Keratinocyte (primary cell): ENCODE data around the gene PRUNE1. TPM values are rescaled to one million over a fixed set of nuclear protein-coding genes. Genes with fewer than 3 reads are reported as not detected.

Experiments used
- DNase-seq: peaks from one replicate; pipeline ENCODE4 v3.0.0-alpha.2; 2011; ENCODE audit warnings: low read depth, missing footprints, low spot score
- FAIRE-seq: peaks from 2 replicates; lab custom pipeline; 2011; peaks lifted over from hg19 to GRCh38; lab: Jason Lieb, UNC
- H2AFZ ChIP-seq: 2 replicates; pipeline ENCODE4 v1.6.0; 2012; ENCODE audit warnings: low read length, control low read depth, inconsistent platforms; ENCODE audit not compliant: control insufficient read depth
- H3K27ac ChIP-seq: 2 replicates; pipeline ENCODE4 v1.5.1; 2011; ENCODE audit warnings: low read length; ENCODE audit not compliant: control insufficient read depth, insufficient read depth
- H3K27me3 ChIP-seq: 3 replicates; pipeline ENCODE4 v1.6.0; 2011; ENCODE audit warnings: low read length; ENCODE audit not compliant: control insufficient read depth, insufficient read depth; ENCODE audit errors: extremely low read depth
- H3K36me3 ChIP-seq, 2 experiments: 2 replicates in 1 of 2; 3 replicates in 1 of 2; pipeline ENCODE4 v1.5.1; 2011; ENCODE audit warnings: low read length in 2 of 2, mild to moderate bottlenecking in 1 of 2; ENCODE audit not compliant: control insufficient read depth in 2 of 2, insufficient read depth in 2 of 2; ENCODE audit errors: extremely low read depth in 1 of 2
- H3K4me1 ChIP-seq: 3 replicates; pipeline ENCODE4 v1.5.1; 2011; ENCODE audit warnings: low read length; ENCODE audit not compliant: control insufficient read depth, insufficient read depth; ENCODE audit errors: extremely low read depth
- H3K4me2 ChIP-seq: 3 replicates; pipeline ENCODE4 v1.6.0; 2011; ENCODE audit warnings: low read depth, low read length; ENCODE audit not compliant: control insufficient read depth, insufficient read depth; ENCODE audit errors: extremely low read depth
- H3K4me3 ChIP-seq, 3 experiments: fragments of 200-600 bp in 1 of 3; sonication (generic) in 1 of 3; 2 replicates in 2 of 3; 3 replicates in 1 of 3; pipeline ENCODE4 v1.5.1; 2011 to 2016; ENCODE audit warnings: low read length in 3 of 3, mild to moderate bottlenecking in 3 of 3, control low read depth in 2 of 3, inconsistent platforms in 1 of 3, low read depth in 1 of 3, mixed read lengths in 1 of 3, mixed run types in 1 of 3, moderate library complexity in 1 of 3; ENCODE audit not compliant: control insufficient read depth in 2 of 3, insufficient read depth in 2 of 3; ENCODE audit errors: extremely low read depth in 1 of 3
- H3K79me2 ChIP-seq: 2 replicates; pipeline ENCODE4 v1.6.0; 2012; ENCODE audit warnings: low read length; ENCODE audit not compliant: control insufficient read depth, insufficient read depth
- H3K9ac ChIP-seq: 3 replicates; pipeline ENCODE4 v1.6.0; 2011; ENCODE audit warnings: low read length; ENCODE audit not compliant: control insufficient read depth, insufficient read depth; ENCODE audit errors: extremely low read depth
- H3K9me1 ChIP-seq: 3 replicates; pipeline ENCODE4 v1.6.0; 2011; ENCODE audit warnings: low read length; ENCODE audit not compliant: control insufficient read depth, insufficient read depth; ENCODE audit errors: extremely low read depth
- H3K9me3 ChIP-seq: 2 replicates; pipeline ENCODE4 v1.5.1; 2012; ENCODE audit warnings: low read depth, low read length; ENCODE audit not compliant: control insufficient read depth
- H4K20me1 ChIP-seq: 3 replicates; pipeline ENCODE4 v1.6.0; 2011; ENCODE audit warnings: low read length; ENCODE audit not compliant: control insufficient read depth, insufficient read depth; ENCODE audit errors: extremely low read depth
- EZH2 ChIP-seq: IDR thresholded peaks from one replicate; pipeline ENCODE4 v1.6.1; 2012; ENCODE audit warnings: inconsistent platforms, mild to moderate bottlenecking, low read length, moderate library complexity
- dilution Hi-C: fragments of 300-500 bp; cut with MboI; formaldehyde crosslinking; loops from one replicate; pipeline ENCODE4 v1.7.0; 2020; ENCODE audit warnings: low sequenced_read_pairs; ENCODE audit not compliant: extremely low pct_ligation_motif_present
- polyA plus RNA-seq, 5 experiments: library from polyadenylated mRNA; depleted of rRNA in 3 of 5; stranded (reverse) in 3 of 5; stranded (forward) in 1 of 5; unstranded in 1 of 5; fragments of >200 nt; gene quantifications; 1 replicate in 1 of 5; 2 replicates in 3 of 5; 3 replicates in 1 of 5; pipeline versions ENCODE4 v1.2.1 to v1.2.3, GENCODE V29; 2011 to 2012; ENCODE audit warnings: missing spikeins in 2 of 5, low read depth in 1 of 5, low replicate concordance in 1 of 5
- TF ChIP-seq, protein P1 (sequence below), 3 experiments: IDR thresholded peaks in 1 of 3; conservative IDR thresholded peaks in 1 of 3; optimal IDR thresholded peaks in 1 of 3; 2 replicates in 2 of 3; 3 replicates in 1 of 3; pipeline versions ENCODE3 to v1.5.1; 2011; ENCODE audit warnings: low read length in 3 of 3, mild to moderate bottlenecking in 3 of 3, moderate library complexity in 2 of 3, control low read depth in 1 of 3, inconsistent platforms in 1 of 3; ENCODE audit not compliant: insufficient read depth in 2 of 3; ENCODE audit errors: extremely low read depth in 1 of 3

PRUNE1 gene
- polyA plus RNA-seq, 1 donor (not counting 4 experiments of a cell fraction or from before 2014, with no cell fraction given): 15.4 TPM

DNA sequence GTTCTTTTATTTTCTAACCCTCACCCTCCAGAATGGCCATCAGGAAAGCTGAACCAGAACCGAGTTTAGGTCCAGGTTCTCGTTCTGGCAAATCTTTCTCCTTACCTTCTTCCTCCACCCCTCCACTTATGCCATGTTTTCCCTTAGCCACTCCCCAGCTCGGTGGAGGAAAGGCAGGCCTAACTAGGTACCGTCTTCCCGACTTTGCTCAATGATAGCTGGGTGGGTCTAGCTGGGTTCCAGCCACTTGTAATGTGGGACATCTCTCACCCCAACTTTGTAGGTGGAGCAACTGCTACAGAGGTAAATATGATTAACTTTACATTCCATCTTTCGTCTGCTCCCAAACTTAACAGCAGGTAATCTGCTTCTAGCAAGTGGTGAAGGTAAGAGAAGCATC is 28.8 kb downstream of the PRUNE1 start:
- Histone ChIP-seq H3K4me1 (peaks cover 19% of the 10 kb centered on the region), H3K36me3 (no peaks in the 10 kb centered on the region), H3K9me1 (no peaks in the 10 kb centered on the region), H3K27me3 (no peaks in the 10 kb centered on the region), H2AFZ (no peak overlapping the region), H3K27ac (no peak overlapping the region), H3K4me2 (no peak overlapping the region), H3K4me3 (peak overlapping the region in 1 of 3 experiments; percentile 13), H3K79me2 (no peaks in the 10 kb centered on the region), H3K9ac (no peak overlapping the region), H3K9me3 (no peaks in the 10 kb centered on the region), H4K20me1 (no peaks in the 10 kb centered on the region)
- TF ChIP-seq EZH2: no peak
- TF ChIP-seq, protein P1, sequence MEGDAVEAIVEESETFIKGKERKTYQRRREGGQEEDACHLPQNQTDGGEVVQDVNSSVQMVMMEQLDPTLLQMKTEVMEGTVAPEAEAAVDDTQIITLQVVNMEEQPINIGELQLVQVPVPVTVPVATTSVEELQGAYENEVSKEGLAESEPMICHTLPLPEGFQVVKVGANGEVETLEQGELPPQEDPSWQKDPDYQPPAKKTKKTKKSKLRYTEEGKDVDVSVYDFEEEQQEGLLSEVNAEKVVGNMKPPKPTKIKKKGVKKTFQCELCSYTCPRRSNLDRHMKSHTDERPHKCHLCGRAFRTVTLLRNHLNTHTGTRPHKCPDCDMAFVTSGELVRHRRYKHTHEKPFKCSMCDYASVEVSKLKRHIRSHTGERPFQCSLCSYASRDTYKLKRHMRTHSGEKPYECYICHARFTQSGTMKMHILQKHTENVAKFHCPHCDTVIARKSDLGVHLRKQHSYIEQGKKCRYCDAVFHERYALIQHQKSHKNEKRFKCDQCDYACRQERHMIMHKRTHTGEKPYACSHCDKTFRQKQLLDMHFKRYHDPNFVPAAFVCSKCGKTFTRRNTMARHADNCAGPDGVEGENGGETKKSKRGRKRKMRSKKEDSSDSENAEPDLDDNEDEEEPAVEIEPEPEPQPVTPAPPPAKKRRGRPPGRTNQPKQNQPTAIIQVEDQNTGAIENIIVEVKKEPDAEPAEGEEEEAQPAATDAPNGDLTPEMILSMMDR (optimal IDR thresholded peaks at IDR 0.05 in 1 of 3, IDR thresholded peaks at IDR 0.05 in 1 of 3, conservative IDR thresholded peaks at IDR 0.05 in 1 of 3; ENCODE audit: extremely low read depth in 1 of 3, insufficient read depth in 2 of 3, low read length in 3 of 3): no peak
- FAIRE-seq (peak; percentile 32), DNase-seq (no peak)
- dilution Hi-C loops: no loop called here

DNA sequence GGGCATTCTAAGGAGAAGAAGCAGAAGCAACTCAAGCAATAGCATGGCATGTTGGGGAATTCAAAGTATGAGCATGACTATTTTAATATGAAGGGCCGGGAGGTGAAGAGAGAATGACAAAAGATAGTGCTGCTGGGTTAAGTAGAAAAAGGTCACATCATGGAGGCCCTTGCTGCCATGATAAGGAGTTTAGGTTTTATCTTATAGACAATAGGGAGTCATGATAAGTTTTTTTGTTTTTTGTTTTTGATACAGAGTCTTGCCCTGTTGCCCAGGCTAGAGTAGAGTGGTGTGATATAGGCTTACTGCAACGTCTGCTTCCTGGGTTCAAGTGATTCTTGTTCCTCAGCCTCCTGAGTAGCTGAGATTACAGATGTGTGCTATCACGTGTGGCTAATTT is 31.3 kb downstream of the PRUNE1 start:
- dilution Hi-C loops: no loop called here
- Histone ChIP-seq H3K9me1 (no peaks in the 10 kb centered on the region), H3K9me3 (no peaks in the 10 kb centered on the region), H3K9ac (no peak overlapping the region), H3K27me3 (no peaks in the 10 kb centered on the region), H2AFZ (no peak overlapping the region), H3K4me2 (no peak overlapping the region), H3K36me3 (no peaks in the 10 kb centered on the region), H3K4me3 (no peak overlapping the region), H3K4me1 (peaks cover 8% of the 10 kb centered on the region), H4K20me1 (no peaks in the 10 kb centered on the region), H3K27ac (no peak overlapping the region), H3K79me2 (no peaks in the 10 kb centered on the region)
- no peak for DNase-seq
- TF ChIP-seq, protein P1 (optimal IDR thresholded peaks at IDR 0.05 in 1 of 3, IDR thresholded peaks at IDR 0.05 in 1 of 3, conservative IDR thresholded peaks at IDR 0.05 in 1 of 3; ENCODE audit: extremely low read depth in 1 of 3, insufficient read depth in 2 of 3, low read length in 3 of 3): no peak
- TF ChIP-seq EZH2: no peak
- no peak for FAIRE-seq
